Right ventricle myocardium inferior (tissue), 1 donor: ENCODE results near the gene TBXAS1. TPM values are rescaled to one million over a fixed set of nuclear protein-coding genes. Genes with fewer than 3 reads are reported as not detected.
"Not testable (repeated sequence)": the region's sequence is repeated elsewhere in the genome, so short reads cannot be mapped to it uniquely, and the experiment has no call there.

ENCODE experiments used
- ATAC-seq: fragments of 200-7000 bp; cut with Tn5 transposase; one replicate; pipeline ENCODE4 v1.9.1; 2020; ENCODE audit warnings: mild to moderate bottlenecking, moderate library complexity
- DNase-seq: peaks from one replicate; pipeline ENCODE4 v3.0.0; 2021; ENCODE audit errors: missing footprints
- intact Hi-C: fragments of 100-400 bp; cut with DNase I; formaldehyde crosslinking; loops from one replicate; pipeline ENCODE4 v1.11.0; 2022
- total RNA-seq: library from RNA; stranded (reverse); fragmentation: NEBNext Ultra II Directional; extraction: Animal tissue kit (Norgen Biotek cat#: 25700); gene quantifications from one replicate; pipeline ENCODE4 v1.2.1, GENCODE V29; 2021
- donor health status: DM: no; HTN: yes; CAD: no; lungs with severe emphysema.

The TBXAS1 gene
- total RNA-seq, 1 donor from 2014 or later: 6.0 TPM

GRCh38 chr7:139901056-139901795 lies 72.2 kb downstream of the TBXAS1 start:
- no peak for DNase-seq
- intact Hi-C loops: no loop called here
- ATAC-seq: no peak

GRCh38 chr7:139901901-139902300 lies 72.8 kb downstream of the TBXAS1 start:
- DNase-seq: no peak
- no peak for ATAC-seq
- intact Hi-C loops: no loop called here

GRCh38 chr7:139902436-139903102 lies 73.5 kb downstream of the TBXAS1 start:
- ATAC-seq (no peak), DNase-seq (no peak)
- intact Hi-C loops: no loop called here

GRCh38 chr7:139903103-139903477 lies 74.0 kb downstream of the TBXAS1 start:
- ATAC-seq, DNase-seq, intact Hi-C loops: not testable (repeated sequence)

- intact Hi-C loops: no loop called here
- DNase-seq: no peak
- ATAC-seq: no peak
Observed at GRCh38 chr7:139906879-139907278, 77.8 kb downstream of the TBXAS1 start.

- DNase-seq (no peak), ATAC-seq (no peak)
- intact Hi-C loops: no loop called here
Observed at GRCh38 chr7:139908792-139909191, 79.7 kb downstream of the TBXAS1 start.

GRCh38 chr7:139909379-139910050 lies 80.5 kb downstream of the TBXAS1 start:
- DNase-seq: no peak
- ATAC-seq: no peak
- intact Hi-C loops: no loop called here

- intact Hi-C loops: no loop called here
- DNase-seq (no peak), ATAC-seq (no peak)
Observed at GRCh38 chr7:139913021-139913844, 84.2 kb downstream of the TBXAS1 start.

GRCh38 chr7:139913845-139914135 lies 84.7 kb downstream of the TBXAS1 start:
- DNase-seq (no peak), ATAC-seq (no peak)
- intact Hi-C loops: no loop called here

- ATAC-seq (no peak), DNase-seq (no peak)
- intact Hi-C loops: no loop called here
Observed at GRCh38 chr7:139914306-139915267, 85.5 kb downstream of the TBXAS1 start.

- intact Hi-C loops: no loop called here
- ATAC-seq: no peak
- DNase-seq: no peak
Observed at GRCh38 chr7:139915268-139915863, 86.3 kb downstream of the TBXAS1 start.

GRCh38 chr7:139915864-139916716 lies 87.0 kb downstream of the TBXAS1 start:
- intact Hi-C loops: no loop called here
- DNase-seq: no peak
- peak; percentile 74 for ATAC-seq

- ATAC-seq: no peak
- intact Hi-C loops: no loop called here
Observed at GRCh38 chr7:139916717-139917395, 87.8 kb downstream of the TBXAS1 start.

GRCh38 chr7:139917851-139918250 lies 88.8 kb downstream of the TBXAS1 start:
- intact Hi-C loops: no loop called here
- no peak for ATAC-seq
- no peak for DNase-seq

More at GRCh38 chr7:139916717-139917395, 87.8 kb downstream of the TBXAS1 start:
- no peak for DNase-seq

- intact Hi-C loops: no loop called here
- ATAC-seq (peak; percentile 81), DNase-seq (peak; percentile 65)
Observed at GRCh38 chr7:139918480-139918879, 89.4 kb downstream of the TBXAS1 start.

- intact Hi-C loops: no loop called here
- DNase-seq (no peak), ATAC-seq (no peak)
Observed at GRCh38 chr7:139923090-139923489, 94.0 kb downstream of the TBXAS1 start.
